Common myeloid progenitor, CD34-positive (primary cell): ENCODE measurements around the gene ULK2.
A peak's percentile ranks its signal among the peaks of the same experiment; 100 is the strongest.

Experiments used
- CTCF ChIA-PET: fragments of 350-600 bp; sonication (Branson Sonifier 250); formaldehyde crosslinking; loops from one replicate; lab custom pipeline; 2021; ENCODE audit warnings: antibody characterized with exemption; lab: Charles Lee
- POLR2A ChIA-PET: fragments of 350-600 bp; sonication (Branson Sonifier 250); formaldehyde crosslinking; loops from one replicate; lab custom pipeline; 2021; ENCODE audit warnings: antibody characterized with exemption; lab: Charles Lee
- DNase-seq, 3 donors: peaks; one replicate each; pipeline versions ENCODE4 v3.0.0 to v3.0.0-alpha.2; 2013
- H3K27ac ChIP-seq, 2 experiments: 1 replicate in 1 of 2; 2 replicates in 1 of 2; pipeline ENCODE4 v1.7.0; 2013; ENCODE audit warnings: inconsistent platforms in 2 of 2, low read length in 2 of 2, mild to moderate bottlenecking in 2 of 2, low read depth in 1 of 2, moderate library complexity in 1 of 2; ENCODE audit not compliant: severe bottlenecking in 2 of 2, insufficient read depth in 1 of 2, poor library complexity in 1 of 2
- H3K27me3 ChIP-seq, 5 experiments: replicated peaks in 2 of 5; 1 replicate in 3 of 5; 2 replicates in 2 of 5; pipeline versions ENCODE4 v1.6.1 to v1.7.0; 2013; ENCODE audit warnings: low read length in 4 of 5, mild to moderate bottlenecking in 2 of 5, moderate library complexity in 2 of 5, inconsistent platforms in 1 of 5; ENCODE audit not compliant: insufficient read depth in 5 of 5, control insufficient read depth in 4 of 5
- H3K36me3 ChIP-seq, 4 experiments: 1 replicate in 2 of 4; 2 replicates in 2 of 4; pipeline versions ENCODE4 v1.6.1 to v1.7.0; 2013; ENCODE audit warnings: low read length in 3 of 4, control low read depth in 1 of 4, mild to moderate bottlenecking in 1 of 4; ENCODE audit not compliant: control insufficient read depth in 4 of 4, insufficient read depth in 4 of 4
- H3K4me1 ChIP-seq, 4 experiments: 1 replicate in 3 of 4; 2 replicates in 1 of 4; pipeline versions ENCODE4 v1.6.1 to v1.7.1; 2013; ENCODE audit warnings: low read length in 3 of 4, mild to moderate bottlenecking in 3 of 4, control low read depth in 1 of 4, inconsistent platforms in 1 of 4, moderate library complexity in 1 of 4; ENCODE audit not compliant: control insufficient read depth in 4 of 4, insufficient read depth in 4 of 4; ENCODE audit errors: control extremely low read depth in 1 of 4
- H3K4me3 ChIP-seq, 7 experiments: 1 replicate in 4 of 7; 2 replicates in 3 of 7; pipeline versions ENCODE4 v1.5.1 to v1.7.0; 2013; ENCODE audit warnings: mild to moderate bottlenecking in 7 of 7, low read length in 6 of 7, moderate library complexity in 6 of 7, inconsistent platforms in 2 of 7, low read depth in 2 of 7, control low read depth in 1 of 7; ENCODE audit not compliant: insufficient read depth in 4 of 7, control insufficient read depth in 1 of 7; ENCODE audit errors: extremely low read depth in 1 of 7
- H3K9me3 ChIP-seq, 5 experiments: 1 replicate in 4 of 5; 2 replicates in 1 of 5; pipeline versions ENCODE4 v1.6.1 to v1.7.1; 2013; ENCODE audit warnings: low read length in 4 of 5, mild to moderate bottlenecking in 2 of 5, inconsistent platforms in 1 of 5, low read depth in 1 of 5, moderate library complexity in 1 of 5; ENCODE audit not compliant: control insufficient read depth in 4 of 5, insufficient read depth in 2 of 5; ENCODE audit errors: control extremely low read depth in 1 of 5
- WGBS: methylation state at CpG from one replicate; pipeline ENCODE4 v1.1.5; 2013; ENCODE audit not compliant: insufficient coverage; 5-methylcytosine and 5-hydroxymethylcytosine counted together

Gene ULK2

DNA sequence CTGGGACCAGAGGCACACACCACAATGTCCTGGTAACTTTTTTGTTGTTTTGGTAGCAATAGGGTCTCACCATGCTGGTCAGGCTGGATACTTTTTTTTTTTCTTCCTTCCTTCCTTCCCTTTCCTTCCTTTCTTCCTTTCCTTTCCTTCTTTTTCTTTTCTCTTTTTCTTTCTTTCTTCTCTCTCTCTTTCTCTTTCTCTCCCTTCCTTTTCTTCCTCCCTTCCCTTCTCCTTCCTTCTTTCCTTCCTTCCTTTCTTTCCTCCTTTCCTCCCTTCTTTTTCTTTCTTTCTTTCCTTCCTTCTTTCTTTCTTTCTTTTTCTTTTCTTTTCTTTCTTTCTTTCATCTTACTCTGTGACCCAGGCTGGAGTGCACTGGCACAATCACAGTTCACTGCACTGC lies 18.4 kb upstream of the ULK2 start:
- Histone ChIP-seq H3K27me3 (no peaks in the 10 kb centered on the region), H3K4me3 (no peak overlapping the region), H3K27ac (no peak overlapping the region), H3K36me3 (no peaks in the 10 kb centered on the region), H3K4me1 (no peaks in the 10 kb centered on the region), H3K9me3 (no peaks in the 10 kb centered on the region)
- no peak for DNase-seq
- CTCF ChIA-PET = interaction anchor here (0.5 kb wide), 1 partner anchor 1195 kb away, joined by 3 read pairs; no protein-coding TSS in a partner anchor
- POLR2A ChIA-PET = no interaction called here

DNA sequence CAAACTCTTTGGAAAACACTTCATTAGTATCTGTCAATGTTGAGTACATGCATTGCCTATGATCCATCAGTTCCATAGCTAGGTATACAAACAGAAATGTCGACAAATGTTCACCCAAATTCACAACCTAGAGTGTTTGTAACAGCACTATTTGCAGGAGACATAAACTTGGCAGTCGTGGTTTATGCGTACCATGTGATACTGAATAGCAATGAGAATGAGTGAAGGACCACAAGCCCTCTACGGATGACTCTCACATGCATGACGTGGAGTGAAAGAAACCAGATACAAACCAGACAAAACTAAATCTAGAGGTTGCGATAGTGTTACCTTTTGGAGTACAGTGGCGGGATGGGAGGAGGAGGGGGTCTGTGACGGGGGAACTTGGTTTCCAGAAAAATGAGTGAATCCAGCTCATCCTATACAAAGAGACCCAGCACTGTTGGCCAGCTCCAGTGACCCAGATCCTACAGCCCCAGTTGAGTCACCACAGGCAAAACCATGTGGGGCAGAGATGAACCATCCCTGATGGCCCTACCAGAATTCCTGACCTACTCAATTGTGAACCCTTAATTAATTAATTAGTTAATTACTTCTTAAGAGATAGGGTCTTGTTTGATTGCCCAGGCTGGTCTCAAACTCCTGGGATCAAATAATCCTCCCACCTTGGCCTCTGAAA lies 15.9 kb upstream of the ULK2 start:
- DNase-seq = peak in 1 of 3 donors; percentile 25
- no peaks in the 10 kb centered on the region for H3K27me3 ChIP-seq
- H3K4me3 ChIP-seq = no peak overlapping the region
- POLR2A ChIA-PET = no interaction called here
- H3K36me3 ChIP-seq = no peaks in the 10 kb centered on the region
- WGBS = 100% methylated on average over 4 of the region's 8 CpGs
- H3K9me3 ChIP-seq = no peaks in the 10 kb centered on the region
- CTCF ChIA-PET = interaction anchor here (0.7 kb wide), 1 partner anchor 42 kb away, joined by 3 read pairs; no protein-coding TSS in a partner anchor
- H3K4me1 ChIP-seq = peaks cover 0 to 2% (median 0%) of the 10 kb centered on the region in 4 experiments
- H3K27ac ChIP-seq = no peak overlapping the region

- ChIA-PET POLR2A (interaction anchor here (0.6 kb wide), 1 partner anchor 434 kb away, joined by 4 read pairs; no protein-coding TSS in a partner anchor), CTCF (interaction anchor here (0.6 to 1.0 kb wide), 2 partner anchors 52 to 63 kb away, joined by 3 to 4 read pairs; no protein-coding TSS in a partner anchor)
- H3K36me3 ChIP-seq = no peaks in the 10 kb centered on the region
- H3K27me3 ChIP-seq = no peaks in the 10 kb centered on the region
- WGBS = 98% methylated on average over 4 of the region's 4 CpGs
- no peaks in the 10 kb centered on the region for H3K9me3 ChIP-seq
- no peak overlapping the region for H3K27ac ChIP-seq
- no peak overlapping the region for H3K4me3 ChIP-seq
- no peak for DNase-seq
- peaks cover 5 to 34% (median 27%) of the 10 kb centered on the region in 4 experiments for H3K4me1 ChIP-seq
Observed at GRCh38 chr17:19880393-19880792, 12.7 kb upstream of the ULK2 start.

DNA sequence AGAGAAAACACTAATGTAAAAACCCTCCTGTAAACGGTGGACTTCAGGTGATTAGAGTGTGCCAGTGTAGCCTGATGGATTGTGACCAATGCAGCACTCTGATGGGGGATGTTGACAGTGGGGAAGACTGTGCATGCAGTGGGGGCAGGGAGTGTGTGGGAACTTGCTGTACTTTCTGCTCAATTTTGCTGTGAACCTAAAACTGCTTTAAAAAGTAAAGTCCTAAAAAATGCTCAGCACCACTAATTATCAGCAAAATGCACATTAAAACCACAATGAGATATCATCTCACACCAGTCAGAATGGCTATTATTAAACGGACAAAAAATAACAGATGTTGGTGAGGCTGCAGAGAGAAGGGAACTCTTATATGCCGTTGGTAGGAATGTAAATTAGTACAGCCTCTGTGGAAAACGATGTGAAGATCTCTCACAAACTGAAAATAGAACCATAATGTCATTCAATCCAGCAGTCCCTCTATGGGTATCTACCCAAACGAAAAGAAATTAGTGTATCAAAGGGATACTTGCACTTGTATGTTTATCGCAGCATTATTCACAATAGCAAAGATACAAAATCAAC lies 9.7 kb upstream of the ULK2 start:
- Histone ChIP-seq H3K9me3 (no peaks in the 10 kb centered on the region), H3K27ac (no peak overlapping the region), H3K27me3 (no peaks in the 10 kb centered on the region), H3K4me1 (peaks cover 5 to 34% (median 27%) of the 10 kb centered on the region in 4 experiments), H3K4me3 (peak overlapping the region in 1 of 7 experiments; percentile 26), H3K36me3 (no peaks in the 10 kb centered on the region)
- CTCF ChIA-PET = interaction anchor here (1.8 kb wide), 1 partner anchor 9 kb away, joined by 4 read pairs; the partner anchor contains the start of gene ULK2
- POLR2A ChIA-PET = no interaction called here
- no CpG with 5 or more reads among the region's 6 CpGs for WGBS
- peak; percentile 24 to 79 (median 57) for DNase-seq

DNA sequence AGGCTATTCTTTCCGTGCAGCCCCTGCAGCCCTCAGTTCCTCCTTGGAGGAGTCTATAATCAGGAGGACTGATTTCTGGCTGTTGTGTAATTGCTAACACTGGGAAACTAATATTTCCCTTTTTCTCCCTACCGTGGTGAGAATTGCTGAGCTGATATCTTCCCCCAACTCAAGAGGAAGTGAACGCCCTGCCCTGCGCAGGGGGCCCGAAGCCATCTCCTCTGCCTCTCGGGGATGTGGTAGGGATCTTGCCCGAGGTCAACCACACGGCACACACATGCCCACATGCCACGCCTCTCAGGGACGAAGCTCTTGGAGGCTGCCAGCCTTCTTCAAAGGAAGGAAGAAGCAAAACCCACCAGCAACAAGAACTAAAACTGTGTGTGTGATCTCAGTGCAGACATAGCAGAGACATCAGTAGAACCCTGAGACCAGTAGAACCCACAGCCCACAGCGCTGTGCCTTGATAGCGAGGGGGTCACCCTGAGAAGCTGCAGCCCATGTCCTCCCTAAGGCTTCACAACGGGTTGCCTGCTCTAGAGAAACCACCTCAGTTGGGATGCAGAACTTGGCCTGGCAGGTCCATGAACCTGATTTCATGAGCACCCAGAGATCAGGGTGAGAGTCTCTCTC lies 8.9 kb upstream of the ULK2 start:
- peak; percentile 82 to 92 (median 91) for DNase-seq
- peak overlapping the region in 1 of 2 experiments; percentile 3 for H3K27ac ChIP-seq
- CTCF ChIA-PET = no interaction called here

GRCh38 chr17:19874256-19874655 lies 6.5 kb upstream of the ULK2 start:
- Histone ChIP-seq H3K4me3 (no peak overlapping the region), H3K4me1 (peaks cover 5 to 34% (median 27%) of the 10 kb centered on the region in 4 experiments), H3K27me3 (no peaks in the 10 kb centered on the region), H3K27ac (no peak overlapping the region), H3K9me3 (no peaks in the 10 kb centered on the region), H3K36me3 (no peaks in the 10 kb centered on the region)
- CTCF ChIA-PET = no interaction called here
- WGBS = 96% methylated on average over 6 of the region's 10 CpGs
- POLR2A ChIA-PET = no interaction called here
- DNase-seq = no peak

More for the DNA sequence above, 8.9 kb upstream of the ULK2 start:
- no peaks in the 10 kb centered on the region for H3K9me3 ChIP-seq
- POLR2A ChIA-PET = no interaction called here
- 4% methylated on average over 8 of the region's 13 CpGs for WGBS
- H3K4me1 ChIP-seq = peaks cover 5 to 34% (median 27%) of the 10 kb centered on the region in 4 experiments
- peak overlapping the region in 4 of 7 experiments; percentile 26 to 50 (median 38) for H3K4me3 ChIP-seq
- no peaks in the 10 kb centered on the region for H3K27me3 ChIP-seq
- no peaks in the 10 kb centered on the region for H3K36me3 ChIP-seq
